K562 (cell line): ENCODE measurements around the gene RHEB. TPM values are rescaled to one million over a fixed set of nuclear protein-coding genes. Genes with fewer than 3 reads are reported as not detected.

Experiments used
- ATAC-seq: fragments of 200-7000 bp; cut with Tn5 transposase; 3 replicates; pipeline ENCODE4 v1.9.1; 2020; ENCODE audit warnings: moderate library complexity
- BruUV-seq: library from RNA; stranded (reverse); fragments of 400-500 nt; replicated peaks from 2 replicates; lab custom pipeline; 2021; lab: Mats Ljungman, UMichigan
- CTCF ChIA-PET: fragments of 300-600 bp; formaldehyde crosslinking; extraction: SDS; loops from one replicate; lab custom pipeline; 2021; ENCODE audit warnings: low intra/inter-chr PET ratio; lab: Yijun Ruan, JAX
- POLR2A ChIA-PET: fragments of 300-600, 350-650 bp; sonication (Branson Sonifier 250); formaldehyde crosslinking; extraction: SDS; loops from one replicate; lab custom pipeline; 2021; ENCODE audit warnings: antibody characterized with exemption, inconsistent platforms; lab: Yijun Ruan, JAX
- DNase-seq, 4 experiments: peaks; one replicate each; pipeline versions ENCODE4 v3.0.0 to v3.0.0-alpha.2; 2011 to 2018; ENCODE audit warnings: low spot score in 3 of 4, mixed read lengths in 3 of 4; ENCODE audit errors: extremely low read depth in 1 of 4
- FAIRE-seq: peaks from 2 replicates; lab custom pipeline; 2011; peaks lifted over from hg19 to GRCh38; lab: Jason Lieb, UNC
- H2AFZ ChIP-seq: 2 replicates; pipeline ENCODE4 v1.6.0; 2011; ENCODE audit warnings: low read depth, low read length, control low read depth, inconsistent platforms
- H3K27ac ChIP-seq: fragments of 200-600 bp; 3 replicates; pipeline ENCODE4 v1.8.0; 2011; ENCODE audit warnings: low read depth, mild to moderate bottlenecking, control low read depth, inconsistent platforms, low read length, moderate library complexity, mixed read lengths; ENCODE audit errors: extremely low read depth
- H3K27me3 ChIP-seq, 2 experiments: fragments of 300-600 bp in 1 of 2; 2 replicates in 1 of 2; 3 replicates in 1 of 2; pipeline versions ENCODE4 v1.6.0 to v1.8.0; 2011; ENCODE audit warnings: inconsistent platforms in 2 of 2, low read length in 2 of 2, mild to moderate bottlenecking in 1 of 2, mixed read lengths in 1 of 2, moderate library complexity in 1 of 2; ENCODE audit not compliant: control insufficient read depth in 2 of 2, insufficient read depth in 2 of 2
- H3K36me3 ChIP-seq: fragments of 300-600 bp; 3 replicates; pipeline ENCODE4 v1.8.0; 2011; ENCODE audit warnings: mild to moderate bottlenecking, low read length, inconsistent platforms; ENCODE audit not compliant: control insufficient read depth, insufficient read depth
- H3K4me1 ChIP-seq, 2 experiments: fragments of 200-600 bp in 1 of 2; replicated peaks in 1 of 2; 2 replicates in 1 of 2; 3 replicates in 1 of 2; pipeline versions ENCODE4 v1.5.1 to v1.8.0; 2011; ENCODE audit warnings: inconsistent platforms in 2 of 2, low read length in 2 of 2, mild to moderate bottlenecking in 1 of 2, mixed read lengths in 1 of 2, moderate library complexity in 1 of 2; ENCODE audit not compliant: control insufficient read depth in 2 of 2, insufficient read depth in 2 of 2
- H3K4me2 ChIP-seq: 2 replicates; pipeline ENCODE4 v1.6.1; 2011; ENCODE audit warnings: low read length, control low read depth, inconsistent platforms, mixed read lengths; ENCODE audit not compliant: insufficient read depth
- H3K4me3 ChIP-seq: fragments of 200-600 bp; sonication (generic), shearing (Covaris generic); 2 replicates; pipeline ENCODE4 v1.5.1; 2016; ENCODE audit warnings: control low read depth, inconsistent platforms
- H3K79me2 ChIP-seq: fragments of 200-600 bp; 3 replicates; pipeline ENCODE4 v1.8.0; 2011; ENCODE audit warnings: low read length, inconsistent platforms; ENCODE audit not compliant: control insufficient read depth, insufficient read depth
- H3K9ac ChIP-seq, 2 experiments: 2 replicates each; pipeline versions ENCODE4 v1.6.0 to v1.6.1; 2011; ENCODE audit warnings: low read depth in 2 of 2, low read length in 2 of 2, control low read depth in 1 of 2, inconsistent platforms in 1 of 2, mild to moderate bottlenecking in 1 of 2, mixed read lengths in 1 of 2; ENCODE audit not compliant: insufficient read depth in 1 of 2
- H3K9me1 ChIP-seq: one replicate; pipeline ENCODE4 v1.6.0; 2011; ENCODE audit warnings: inconsistent platforms, mild to moderate bottlenecking, low read length, moderate library complexity; ENCODE audit not compliant: control insufficient read depth, insufficient read depth
- H3K9me3 ChIP-seq: replicated peaks from 2 replicates; pipeline ENCODE4 v1.5.1; 2011; ENCODE audit warnings: low read depth, low read length, inconsistent platforms; ENCODE audit not compliant: control insufficient read depth, insufficient read depth
- H4K20me1 ChIP-seq: replicated peaks from 2 replicates; pipeline ENCODE4 v1.6.1; 2011; ENCODE audit warnings: low read length, inconsistent platforms, mixed read lengths; ENCODE audit not compliant: control insufficient read depth, insufficient read depth
- BMI1 ChIP-seq: fragments of 150-350 bp; IDR thresholded peaks from 2 replicates; pipeline ENCODE4 v1.6.1; 2014; ENCODE audit warnings: low read length
- HDAC3 ChIP-seq: fragments of 450-650 bp; IDR thresholded peaks from 2 replicates; pipeline ENCODE4 v1.6.1; 2018; ENCODE audit warnings: borderline replicate concordance, mild to moderate bottlenecking, moderate library complexity; ENCODE audit not compliant: partially characterized antibody
- HDAC8 ChIP-seq: fragments of 450-650 bp; IDR thresholded peaks from 2 replicates; pipeline ENCODE4 v1.6.1; 2016; ENCODE audit warnings: mild to moderate bottlenecking, missing genetic modification characterization, moderate library complexity, missing compliant biosample characterization
- KHSRP ChIP-seq: fragments of 450-650 bp; IDR thresholded peaks from 2 replicates; pipeline ENCODE4 v1.6.1; 2017
- KLF1 ChIP-seq: fragments of 450-650 bp; IDR thresholded peaks from 2 replicates; pipeline ENCODE4 v1.6.1; 2016; ENCODE audit warnings: missing genetic modification characterization, missing compliant biosample characterization
- PATZ1 ChIP-seq: fragments of 250-450 bp; sonication (Bioruptor Pico); IDR thresholded peaks from 2 replicates; pipeline ENCODE4 v1.5.0; 2020; ENCODE audit warnings: mild to moderate bottlenecking, borderline replicate concordance
- POLR2G ChIP-seq: fragments of 200-400 bp; formaldehyde crosslinking; IDR thresholded peaks from 2 replicates; pipeline ENCODE4 v1.6.1; 2017; ENCODE audit warnings: low read depth, mild to moderate bottlenecking, antibody characterized with exemption, low read length, moderate library complexity
- THRB ChIP-seq: fragments of 450-650 bp; formaldehyde crosslinking; conservative IDR thresholded peaks from 2 replicates; pipeline ENCODE4 v1.4.0; 2022; ENCODE audit warnings: mild to moderate bottlenecking, missing genetic modification characterization
- WHSC1 ChIP-seq: IDR thresholded peaks from one replicate; pipeline ENCODE4 v1.6.1; 2012; ENCODE audit warnings: low read length, control low read depth, inconsistent platforms
- ZNF212 ChIP-seq: fragments of 450-650 bp; formaldehyde crosslinking; IDR thresholded peaks from 2 replicates; pipeline ENCODE4 v1.4.0; 2020; ENCODE audit warnings: mild to moderate bottlenecking
- ZNF639 ChIP-seq, 2 experiments: fragments of 200-800 bp in 1 of 2; sonication (Bioruptor generic) in 1 of 2; sonication (generic) in 1 of 2; formaldehyde crosslinking in 1 of 2; IDR thresholded peaks in 1 of 2; conservative IDR thresholded peaks in 1 of 2; 2 replicates each; pipeline versions ENCODE4 v1.5.0 to v1.6.1; 2016 to 2020; ENCODE audit warnings: missing compliant biosample characterization in 1 of 2, missing genetic modification characterization in 1 of 2, missing genetic modification reagents in 1 of 2
- whole genome bisulfite sequencing: fragments of 100-300 bp; shearing (Covaris generic); methylation state at CpG from one replicate; pipeline ENCODE4 v1.1.6; 2016; ENCODE audit warnings: low coverage, mixed read lengths; ENCODE audit not compliant: insufficient coverage; ENCODE audit errors: missing lambda C conversion rate; 5-methylcytosine and 5-hydroxymethylcytosine counted together
- in situ Hi-C: fragments of 300-500 bp; cut with MboI; formaldehyde crosslinking; loops from 4 replicates; pipeline ENCODE4 v1.15.0; 2018; ENCODE audit warnings: inconsistent platforms, mixed read lengths
- intact Hi-C: fragments of 100-400 bp; cut with micrococcal nuclease; formaldehyde crosslinking; loops from 2 replicates; pipeline ENCODE4 v1.14.2; 2022
- polyA plus RNA-seq, 8 experiments: library from polyadenylated mRNA; depleted of rRNA in 4 of 8; stranded (reverse) in 5 of 8; unstranded in 3 of 8; fragments of >200 nt; fragmentation: Nextera tagmentation in 2 of 8; fragmentation: Illumina TruSeq in 1 of 8; extraction: Ambion mirVana in 2 of 8; extraction: Trizol in 1 of 8; gene quantifications; 2 replicates each; pipeline versions ENCODE4 v1.2.1 to v1.2.3, GENCODE V29; 2011 to 2014; ENCODE audit warnings: inconsistent platforms in 1 of 8, missing spikeins in 1 of 8
- total RNA-seq, 7 experiments: library from RNA; depleted of rRNA in 6 of 7; stranded (reverse); fragments of >200 nt in 6 of 7; fragmentation: Illumina TruSeq in 2 of 7; extraction: Trizol in 2 of 7; gene quantifications; 2 replicates each; pipeline versions ENCODE4 v1.2.1 to v1.2.3, GENCODE V29; 2011 to 2021; ENCODE audit warnings: low replicate concordance in 1 of 7
- TF ChIP-seq, protein P1 (sequence below), 2 experiments: IDR thresholded peaks; 2 replicates each; pipeline ENCODE4 v1.6.1; 2012; ENCODE audit warnings: improper control_type of control experiment in 2 of 2, low read depth in 2 of 2, low read length in 2 of 2, borderline replicate concordance in 1 of 2

The RHEB gene
- total and polyA plus RNA-seq, 9 of the 15 experiments (the other 6 are each of a cell fraction or from before 2014, with no cell fraction given): 28.5 to 249 (median 182) TPM

DNA sequence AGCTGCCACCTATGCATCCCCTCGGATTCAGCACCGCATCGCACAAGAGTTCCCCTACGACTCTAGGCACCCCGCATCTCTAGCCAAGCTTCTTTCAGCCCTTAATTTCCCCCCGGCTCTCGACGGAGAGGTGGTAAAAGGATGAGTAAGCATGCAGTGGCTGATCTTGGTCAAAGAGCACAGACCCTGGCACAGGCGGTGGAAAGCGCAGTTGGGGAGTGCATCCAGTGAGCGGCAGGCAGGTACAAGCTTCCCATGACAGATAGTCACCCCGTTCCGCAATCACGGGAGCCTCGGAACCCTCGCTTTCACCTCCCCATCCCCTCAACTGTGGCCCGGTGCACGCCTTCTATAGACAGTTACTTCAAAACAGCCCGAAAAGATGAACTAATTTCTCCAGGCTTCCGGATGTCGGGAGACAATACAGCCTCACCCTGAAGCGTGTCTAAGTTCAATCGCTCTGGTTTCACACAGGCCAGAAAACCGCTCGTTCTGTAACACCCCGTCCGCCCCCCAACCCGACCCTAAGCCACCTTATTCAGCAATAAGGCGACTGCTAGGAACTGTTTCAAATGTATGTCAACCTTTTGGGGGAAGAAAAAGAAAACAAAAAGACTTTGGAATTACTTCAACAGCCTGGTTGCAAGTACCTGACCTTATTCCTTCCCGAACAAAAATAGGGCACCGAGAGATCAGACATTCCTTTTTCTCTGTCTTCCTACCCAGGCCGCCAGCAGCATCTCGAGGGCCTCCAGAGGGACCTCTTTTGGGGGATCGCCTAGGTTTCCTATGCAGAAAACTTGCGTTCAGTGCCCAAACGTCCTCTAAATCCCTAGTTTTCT is 1.4 kb downstream of the RHEB start:
- Histone ChIP-seq H3K4me1 (peaks cover 25 to 28% of the 10 kb centered on the region in 2 experiments; a peak in 4 of 5 replicates), H2AFZ (no peak overlapping the region), H3K27ac (peak overlapping the region; percentile 89), H3K36me3 (peaks cover 27% of the 10 kb centered on the region), H4K20me1 (peaks cover 53% of the 10 kb centered on the region), H3K4me2 (peak overlapping the region; percentile 97), H3K27me3 (peaks cover 0 to under 1% of the 10 kb centered on the region in 2 experiments; a peak in 1 of 5 replicates), H3K9me1 (no peaks in the 10 kb centered on the region), H3K79me2 (peaks cover 60% of the 10 kb centered on the region), H3K4me3 (peak overlapping the region; percentile 69), H3K9ac (peak overlapping the region; percentile 94), H3K9me3 (peaks cover 5% of the 10 kb centered on the region)
- TSS peak; percentile 37 for BruUV-seq
- FAIRE-seq: no peak
- ChIA-PET POLR2A (interaction anchor here (0.6 to 5.5 kb wide), 17 partner anchors 11 to 1195 kb away, joined by 3 to 71 read pairs (median 3); partner anchors contain the start of gene LRRC61), CTCF (interaction anchor here (0.6 kb wide), 3 partner anchors 204 to 1153 kb away, joined by 3 read pairs; no protein-coding TSS in a partner anchor)
- intact Hi-C loops: loop anchor here (5.0 kb wide), 1 partner anchor 114 kb away; no protein-coding TSS in a partner anchor
- in situ Hi-C loops: no loop called here
- DNase-seq: peak in 2 of 4 experiments; percentile 31 to 69
- WGBS: under 1% methylated on average over 36 of the region's 36 CpGs
- peak; percentile 27 for ATAC-seq
- 0 out of 2 replicates have a peak, but pooled peaks have one; percentile 27 for TF ChIP-seq THRB (CRISPR knock-in tag)
- TF ChIP-seq PATZ1 (CRISPR knock-in tag): no peak
- no peak for TF ChIP-seq HDAC8 (tag)
- TF ChIP-seq BMI1: no peak
- TF ChIP-seq HDAC3: no peak
- no peak for TF ChIP-seq WHSC1
- TF ChIP-seq, protein P1, sequence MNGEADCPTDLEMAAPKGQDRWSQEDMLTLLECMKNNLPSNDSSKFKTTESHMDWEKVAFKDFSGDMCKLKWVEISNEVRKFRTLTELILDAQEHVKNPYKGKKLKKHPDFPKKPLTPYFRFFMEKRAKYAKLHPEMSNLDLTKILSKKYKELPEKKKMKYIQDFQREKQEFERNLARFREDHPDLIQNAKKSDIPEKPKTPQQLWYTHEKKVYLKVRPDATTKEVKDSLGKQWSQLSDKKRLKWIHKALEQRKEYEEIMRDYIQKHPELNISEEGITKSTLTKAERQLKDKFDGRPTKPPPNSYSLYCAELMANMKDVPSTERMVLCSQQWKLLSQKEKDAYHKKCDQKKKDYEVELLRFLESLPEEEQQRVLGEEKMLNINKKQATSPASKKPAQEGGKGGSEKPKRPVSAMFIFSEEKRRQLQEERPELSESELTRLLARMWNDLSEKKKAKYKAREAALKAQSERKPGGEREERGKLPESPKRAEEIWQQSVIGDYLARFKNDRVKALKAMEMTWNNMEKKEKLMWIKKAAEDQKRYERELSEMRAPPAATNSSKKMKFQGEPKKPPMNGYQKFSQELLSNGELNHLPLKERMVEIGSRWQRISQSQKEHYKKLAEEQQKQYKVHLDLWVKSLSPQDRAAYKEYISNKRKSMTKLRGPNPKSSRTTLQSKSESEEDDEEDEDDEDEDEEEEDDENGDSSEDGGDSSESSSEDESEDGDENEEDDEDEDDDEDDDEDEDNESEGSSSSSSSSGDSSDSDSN (IDR thresholded peaks at IDR 0.05; ENCODE audit: borderline replicate concordance in 1 of 2, low read depth in 2 of 2, low read length in 2 of 2): no peak
- no peak for TF ChIP-seq ZNF639 (CRISPR knock-in tag; conservative IDR thresholded peaks at IDR 0.05 in 1 of 2, IDR thresholded peaks at IDR 0.05 in 1 of 2)
- peak; percentile 31; the same call in 1 of the 2 replicates for TF ChIP-seq ZNF212 (CRISPR knock-in tag)
- TF ChIP-seq POLR2G: no peak
- no peak for TF ChIP-seq KLF1 (tag)
- TF ChIP-seq KHSRP: no peak
